Motor neuron (in vitro differentiated cells): Measurements from ENCODE around the gene ABTB2. TPM values are rescaled to one million over a fixed set of nuclear protein-coding genes. Genes with fewer than 3 reads are reported as not detected.

Experiments used
- ATAC-seq, 8 experiments: fragments of 200-7000 bp; cut with Tn5 transposase; replicated peaks in 6 of 8; 2 replicates each; pipeline ENCODE4 v1.8.0; 2021; ENCODE audit warnings: mild to moderate bottlenecking in 8 of 8, moderate library complexity in 8 of 8
- H3K27ac ChIP-seq, 2 donors: fragments of 250-450 bp; sonication (Bioruptor Pico); 2 replicates each; pipeline ENCODE4 v1.9.0; 2021; ENCODE audit warnings: antibody characterized with exemption in 2 of 2, mild to moderate bottlenecking in 2 of 2, moderate library complexity in 1 of 2
- H3K4me1 ChIP-seq, 2 donors: fragments of 250-450 bp; sonication (Bioruptor Pico); replicated peaks in 1 of 2; 2 replicates each; pipeline ENCODE4 v1.6.1; 2021; ENCODE audit warnings: antibody characterized with exemption in 2 of 2, mild to moderate bottlenecking in 2 of 2, moderate library complexity in 1 of 2
- H3K4me3 ChIP-seq, 5 donors: fragments of 250-450 bp; sonication (Bioruptor Pico); 2 replicates each; pipeline ENCODE4 v1.9.0; 2021; ENCODE audit warnings: antibody characterized with exemption in 5 of 5, mild to moderate bottlenecking in 5 of 5, moderate library complexity in 4 of 5
- WGBS, 10 experiments: fragments of 450-650 bp; shearing (Covaris generic); methylation state at CpG; one replicate each; pipeline ENCODE4 v1.0.0; 2022; 5-methylcytosine and 5-hydroxymethylcytosine counted together
- in situ Hi-C, 9 experiments: fragments of 400-800 bp; cut with MboI; loops; one replicate each; pipeline ENCODE4 v1.15.0; 2021; ENCODE audit warnings: low sequenced_read_pairs in 9 of 9, low pct_unique_long_range_greater_than_20kb in 2 of 9; ENCODE audit not compliant: unreplicated experiment in 9 of 9
- total RNA-seq, 8 experiments: library from RNA; unstranded; fragments of 300-600 nt; gene quantifications; 2 replicates each; pipeline versions ENCODE4 v1.2.3 to v1.2.4, GENCODE V29; 2022

The ABTB2 gene
- total RNA-seq, 8 experiments from 2014 or later, result 3.0 to 5.0 (median 3.7) TPM

DNA sequence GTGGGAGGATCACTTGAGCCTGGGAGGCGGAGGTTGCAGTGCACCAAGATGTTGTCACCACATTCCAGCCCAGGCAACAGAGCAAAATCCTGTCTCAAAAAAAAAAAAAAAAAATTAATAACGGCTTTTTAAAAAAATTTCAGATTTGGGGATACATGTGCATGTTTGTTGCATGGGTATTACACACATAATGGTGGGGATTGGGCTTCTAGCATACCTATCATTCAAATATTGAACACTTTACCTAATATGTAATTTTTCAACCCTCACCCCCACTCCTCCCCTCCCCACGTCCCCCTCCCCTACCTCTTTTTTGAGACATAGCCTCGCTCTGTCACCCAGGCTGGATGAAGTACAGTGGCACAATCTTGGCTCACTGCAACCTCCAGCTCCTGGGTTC is 40.1 kb downstream of the ABTB2 start:
- ATAC-seq, result no peak
- in situ Hi-C loops, result no loop called here
- WGBS, 10 experiments, result 57 to 100% (median 93%) methylated on average over 1 to 2 of the region's 4 CpGs; no CpG with 5 or more reads in 3 of the 10 experiments

DNA sequence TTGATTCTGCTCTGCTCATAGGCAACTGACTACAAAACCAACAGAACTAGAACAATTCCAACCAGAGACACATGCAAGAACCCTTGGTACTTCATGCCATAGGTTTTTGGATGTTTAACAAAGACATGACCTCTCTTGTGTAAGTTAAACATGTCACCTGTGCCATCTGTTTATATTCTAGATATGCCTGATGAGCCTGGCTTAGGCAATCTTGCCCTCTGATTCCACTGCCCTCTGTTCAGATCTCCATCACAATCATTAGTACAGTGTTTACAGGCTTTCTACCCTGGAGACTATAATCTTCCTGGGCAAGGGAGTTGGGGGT is 40.8 kb downstream of the ABTB2 start:
- Histone ChIP-seq H3K4me3 (no peak overlapping the region), H3K27ac (no peak overlapping the region), H3K4me1 (peaks cover 18 to 23% of the 10 kb centered on the region in 2 donors)
- in situ Hi-C loops, result no loop called here
- no peak for ATAC-seq

More for the DNA sequence above, 40.1 kb downstream of the ABTB2 start:
- Histone ChIP-seq H3K4me3 (no peak overlapping the region), H3K27ac (no peak overlapping the region), H3K4me1 (peaks cover 18 to 23% of the 10 kb centered on the region in 2 donors)

DNA sequence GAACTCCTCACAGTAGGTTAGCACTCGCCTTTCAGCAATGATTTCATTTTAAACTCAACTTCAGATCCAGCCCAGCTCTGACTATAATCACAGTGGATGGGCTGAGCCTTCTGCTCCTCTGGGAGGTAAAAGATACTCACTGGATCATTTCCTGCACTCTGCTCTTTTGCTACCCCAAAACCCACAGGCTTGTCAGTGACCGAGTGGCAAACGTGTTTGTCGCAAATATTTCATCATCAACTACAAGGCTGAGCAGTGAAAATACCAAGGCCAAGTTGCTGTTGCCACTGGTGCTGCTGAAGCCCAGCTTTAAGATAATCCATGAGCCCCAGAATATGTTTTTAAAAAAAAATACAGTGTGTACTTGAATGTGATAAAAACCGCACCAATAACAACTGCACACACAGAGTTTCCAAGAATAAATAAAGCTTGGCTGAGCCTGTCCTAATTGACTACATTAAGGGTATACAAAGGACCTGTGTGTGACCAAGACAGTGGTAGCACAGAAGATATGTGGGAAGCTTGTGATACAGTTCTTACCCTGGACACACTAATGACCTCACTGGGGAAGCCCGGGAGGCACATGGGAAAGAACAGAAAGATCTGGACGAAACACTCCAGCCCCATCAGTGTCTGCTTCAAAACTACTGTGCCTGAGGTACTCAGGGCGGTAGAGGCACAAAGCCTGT is 41.3 kb downstream of the ABTB2 start:
- H3K27ac ChIP-seq, result no peak overlapping the region
- WGBS, 10 experiments, result 35 to 95% (median 72%) methylated on average over 4 to 8 of the region's 8 CpGs; no CpG with 5 or more reads in 3 of the 10 experiments
- no peak overlapping the region for H3K4me3 ChIP-seq
- in situ Hi-C loops, result no loop called here
- peaks cover 18 to 23% of the 10 kb centered on the region in 2 donors for H3K4me1 ChIP-seq
- peak in 4 of 8 experiments; percentile 60 to 74 (median 68) for ATAC-seq

DNA sequence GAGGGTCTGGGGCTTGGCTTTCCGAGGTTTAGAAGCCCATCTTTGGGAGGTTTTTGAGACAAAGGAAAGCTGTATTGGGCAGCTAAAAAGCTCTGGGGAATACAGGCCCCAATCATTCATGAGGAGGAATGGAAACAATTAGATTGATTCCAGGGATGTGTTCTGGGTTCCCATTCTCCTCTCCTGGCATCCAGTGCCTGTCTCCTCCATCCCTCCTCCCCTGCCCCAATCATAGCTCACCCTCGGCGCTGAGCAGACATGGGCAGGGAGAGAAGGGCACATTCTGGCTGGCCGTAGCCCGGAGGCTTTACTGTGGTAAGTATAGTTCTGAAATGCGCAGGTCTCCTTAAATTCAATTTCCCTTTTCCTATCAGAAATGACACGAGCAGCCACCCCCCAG is 42.4 kb downstream of the ABTB2 start:
- Histone ChIP-seq H3K27ac (peak overlapping the region in 1 of 2 donors; percentile 26), H3K4me3 (no peak overlapping the region), H3K4me1 (peaks cover 18 to 23% of the 10 kb centered on the region in 2 donors)
- in situ Hi-C loops, result no loop called here
- WGBS, 10 experiments, result 25 to 93% (median 69%) methylated on average over 2 to 5 of the region's 7 CpGs; no CpG with 5 or more reads in 4 of the 10 experiments
- ATAC-seq, result peak in 2 of 8 experiments; percentile 11 to 13

DNA sequence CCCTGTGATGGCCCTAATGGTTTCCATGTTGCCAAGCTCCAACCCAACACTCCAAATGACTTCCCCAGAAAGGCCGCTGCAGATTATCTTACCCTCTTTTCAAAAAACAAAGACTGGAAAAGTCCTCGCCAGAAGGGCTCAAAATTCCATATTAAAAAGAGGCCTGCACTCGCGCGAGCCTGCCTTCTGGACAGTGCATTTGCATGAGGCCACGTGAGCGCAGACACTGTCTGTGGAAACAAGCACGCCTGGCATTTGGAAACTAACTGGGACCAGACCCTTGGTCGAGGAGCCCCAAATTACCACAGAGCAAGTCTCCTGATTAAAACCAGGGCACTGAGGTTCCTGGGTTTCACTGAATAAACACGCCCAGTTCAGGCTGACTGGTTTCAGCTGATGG is 42.9 kb downstream of the ABTB2 start:
- in situ Hi-C loops, result no loop called here
- Histone ChIP-seq H3K4me3 (no peak overlapping the region), H3K27ac (peak overlapping the region in 1 of 2 donors; percentile 26), H3K4me1 (peaks cover 18 to 23% of the 10 kb centered on the region in 2 donors)
- ATAC-seq, result peak in 5 of 8 experiments; percentile 35 to 61 (median 55)
- 20 to 88% (median 80%) methylated on average over 1 to 10 of the region's 10 CpGs; no CpG with 5 or more reads in 3 of the 10 experiments for WGBS, 10 experiments

DNA sequence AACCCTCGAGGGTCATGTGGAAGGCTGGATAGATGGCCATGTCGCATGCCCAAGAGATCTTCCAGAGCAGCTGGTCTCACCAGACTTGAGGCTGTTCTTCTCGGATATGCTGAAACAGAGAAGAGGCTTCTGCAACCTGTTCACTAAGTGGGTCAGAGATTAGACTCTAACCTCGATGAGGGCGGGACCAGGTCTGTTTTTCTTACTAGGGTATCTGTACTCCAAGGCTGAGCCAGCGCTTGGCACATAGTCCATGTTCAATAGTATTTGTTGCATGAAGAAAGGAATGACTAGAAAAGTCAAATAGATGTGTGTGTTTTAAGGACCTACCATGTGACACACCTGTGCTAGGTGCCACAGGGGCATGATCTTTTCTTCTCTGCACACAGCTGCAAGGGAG is 43.6 kb downstream of the ABTB2 start:
- WGBS, 10 experiments, result 20 to 100% (median 95%) methylated on average over 1 to 3 of the region's 6 CpGs; no CpG with 5 or more reads in 2 of the 10 experiments
- Histone ChIP-seq H3K4me1 (peaks cover 18 to 23% of the 10 kb centered on the region in 2 donors), H3K27ac (no peak overlapping the region), H3K4me3 (no peak overlapping the region)
- in situ Hi-C loops, result no loop called here
- ATAC-seq, result no peak

DNA sequence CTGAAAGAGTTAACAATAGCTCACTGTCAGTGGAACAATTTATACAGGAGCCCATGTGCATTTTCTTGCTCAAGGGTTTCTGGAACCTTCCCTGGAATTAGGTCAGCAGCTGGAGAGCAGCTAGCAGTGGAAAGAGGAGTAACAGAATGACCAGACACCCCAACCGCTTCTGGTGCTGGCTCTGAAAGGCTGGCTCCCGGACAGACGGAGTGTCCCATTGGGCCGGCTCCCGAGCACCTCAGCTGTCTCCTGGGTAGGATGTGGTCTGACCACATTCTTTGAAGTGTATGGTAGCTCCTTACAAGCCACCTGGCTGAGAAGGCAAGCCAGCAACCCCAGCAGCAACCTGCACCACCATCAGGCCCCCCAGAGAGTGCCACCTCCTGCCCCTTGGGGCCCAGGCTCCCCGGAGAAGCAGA is 44.7 kb downstream of the ABTB2 start:
- in situ Hi-C loops, result no loop called here

DNA sequence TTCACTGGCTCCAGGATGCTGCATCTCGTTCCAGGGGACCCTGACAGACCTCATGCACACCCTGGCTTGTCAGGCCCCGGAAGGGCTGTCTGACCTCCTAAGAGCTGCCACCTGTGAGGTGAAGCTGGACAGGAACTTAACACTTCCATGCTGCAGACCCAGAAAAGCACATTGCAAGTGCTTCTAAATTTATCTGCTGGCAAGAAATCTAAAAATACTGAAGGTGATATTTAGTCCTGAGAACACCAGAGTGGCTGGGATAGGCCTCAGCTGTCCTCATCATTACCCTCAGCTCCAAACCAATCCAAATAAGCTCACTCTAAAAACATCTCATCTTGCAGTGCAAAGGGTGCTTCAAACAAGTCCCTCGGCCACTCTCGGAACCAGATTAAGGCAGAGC is 46.7 kb downstream of the ABTB2 start:
- Histone ChIP-seq H3K4me1 (peaks cover 11 to 17% of the 10 kb centered on the region in 2 donors), H3K4me3 (no peak overlapping the region), H3K27ac (no peak overlapping the region)
- ATAC-seq, result no peak
- in situ Hi-C loops, result no loop called here
- 50 to 100% (median 83%) methylated on average over 1 to 4 of the region's 4 CpGs; no CpG with 5 or more reads in 4 of the 10 experiments for WGBS, 10 experiments

More for the DNA sequence above, 44.7 kb downstream of the ABTB2 start:
- Histone ChIP-seq H3K4me1 (peaks cover 18 to 23% of the 10 kb centered on the region in 2 donors), H3K27ac (no peak overlapping the region), H3K4me3 (no peak overlapping the region)
- ATAC-seq, result no peak
- 30 to 100% (median 89%) methylated on average over 1 to 5 of the region's 6 CpGs; no CpG with 5 or more reads in 4 of the 10 experiments for WGBS, 10 experiments

DNA sequence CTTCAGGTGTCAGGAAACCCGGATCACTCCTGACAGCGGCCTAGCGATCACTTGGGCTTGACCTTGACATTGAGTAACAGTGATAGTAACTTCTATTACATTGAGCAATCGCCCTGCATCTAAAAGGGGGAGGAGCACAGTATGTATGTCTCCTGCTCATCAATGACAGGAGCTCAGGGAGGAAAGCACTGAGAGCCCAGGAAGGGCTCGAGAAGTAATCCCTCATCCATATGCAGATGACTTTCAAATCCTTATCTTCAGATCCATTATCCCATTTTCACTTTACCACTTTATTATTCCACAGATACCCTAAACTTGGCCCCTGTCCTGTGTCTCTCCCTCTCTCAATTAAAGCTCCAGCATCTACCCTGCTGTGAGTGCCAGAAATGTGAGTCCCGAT is 47.8 kb downstream of the ABTB2 start:
- Histone ChIP-seq H3K27ac (no peak overlapping the region), H3K4me3 (no peak overlapping the region), H3K4me1 (peaks cover 4 to 7% of the 10 kb centered on the region in 2 donors)
- ATAC-seq, result peak in 1 of 8 experiments; percentile 26
- in situ Hi-C loops, result no loop called here
- 20 to 88% (median 60%) methylated on average over 1 to 6 of the region's 6 CpGs; no CpG with 5 or more reads in 1 of the 10 experiments for WGBS, 10 experiments

DNA sequence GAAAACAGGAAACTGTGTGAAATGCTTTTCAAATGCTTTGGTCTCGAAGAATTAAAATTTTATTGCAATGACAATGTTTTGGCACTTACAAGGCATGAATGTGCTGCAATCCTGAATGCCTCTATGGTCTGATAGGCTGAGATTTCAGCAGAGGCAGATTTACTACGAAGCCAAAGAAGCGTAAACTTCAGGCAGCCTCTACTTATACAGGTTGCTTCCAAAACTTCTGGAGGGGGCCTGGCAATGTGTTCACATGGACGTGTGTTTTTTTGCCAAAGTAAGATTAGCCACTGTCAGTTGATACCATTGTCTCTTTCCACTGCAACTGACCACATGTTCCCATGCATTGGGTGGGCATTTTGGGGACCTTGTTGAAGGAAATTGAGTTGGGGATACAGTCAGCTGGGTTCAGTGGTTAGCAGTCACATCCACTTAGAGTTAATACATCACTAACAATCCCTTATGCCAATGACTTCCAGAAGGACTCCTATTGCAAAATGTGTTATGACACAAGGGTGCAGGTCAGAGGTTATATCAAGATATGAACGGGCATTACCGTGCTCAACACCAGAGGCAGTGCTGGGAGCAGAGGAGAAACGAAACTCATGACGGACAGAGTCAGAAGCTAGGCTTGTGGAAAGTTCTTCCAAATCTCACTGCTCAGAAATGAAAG is 48.8 kb downstream of the ABTB2 start:
- Histone ChIP-seq H3K27ac (no peak overlapping the region), H3K4me1 (no peaks in the 10 kb centered on the region), H3K4me3 (no peak overlapping the region)
- 10 to 92% (median 79%) methylated on average over 3 to 8 of the region's 8 CpGs for WGBS, 10 experiments
- peak in 1 of 8 experiments; percentile 26 for ATAC-seq
- in situ Hi-C loops, result no loop called here

DNA sequence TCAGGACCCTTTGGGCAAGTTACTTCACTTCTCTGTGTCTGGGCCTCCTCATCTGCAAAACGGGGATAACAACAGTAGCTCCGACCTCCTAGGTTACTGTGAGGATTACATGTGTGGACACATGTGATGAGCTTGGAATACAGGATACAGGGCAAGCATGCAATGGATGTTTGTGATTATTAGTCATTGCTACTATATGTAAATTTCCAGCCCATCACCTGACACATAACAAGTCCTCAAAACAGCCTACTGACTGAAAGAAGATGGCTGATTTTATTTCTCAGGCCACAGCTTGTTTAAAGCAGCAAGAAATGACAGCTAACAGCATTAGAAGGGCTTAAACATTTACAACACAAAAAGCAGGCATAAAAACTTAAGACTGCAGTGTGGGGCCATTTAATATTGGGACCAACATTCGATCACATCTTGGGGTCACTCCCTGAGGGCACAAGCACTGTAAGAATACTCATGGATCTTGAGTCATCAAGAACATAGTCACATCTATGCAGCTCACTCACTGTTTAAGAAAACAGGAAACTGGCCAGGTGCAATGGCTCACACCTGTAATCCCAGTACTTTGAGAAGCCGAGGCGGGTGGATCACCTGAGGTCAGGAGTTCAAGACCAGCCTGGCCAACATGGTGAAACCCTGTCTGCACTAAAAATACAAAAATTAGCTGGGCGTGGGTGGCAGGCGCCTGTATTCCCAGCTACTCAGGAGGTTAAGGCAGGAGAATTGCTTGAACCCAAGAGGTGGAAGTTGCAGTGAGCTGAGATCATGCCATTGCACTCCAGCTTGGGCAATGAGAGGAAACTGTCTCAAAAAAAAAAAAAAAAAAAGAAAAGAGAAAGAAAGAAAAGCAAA is 49.5 kb downstream of the ABTB2 start:
- Histone ChIP-seq H3K27ac (no peak overlapping the region), H3K4me3 (no peak overlapping the region), H3K4me1 (peaks cover 0 to 1% of the 10 kb centered on the region in 2 donors)
- in situ Hi-C loops, result no loop called here
- ATAC-seq, result peak in 3 of 8 experiments; percentile 24 to 77 (median 76)
- WGBS, 10 experiments, result 11 to 100% (median 92%) methylated on average over 2 to 6 of the region's 7 CpGs; no CpG with 5 or more reads in 1 of the 10 experiments

DNA sequence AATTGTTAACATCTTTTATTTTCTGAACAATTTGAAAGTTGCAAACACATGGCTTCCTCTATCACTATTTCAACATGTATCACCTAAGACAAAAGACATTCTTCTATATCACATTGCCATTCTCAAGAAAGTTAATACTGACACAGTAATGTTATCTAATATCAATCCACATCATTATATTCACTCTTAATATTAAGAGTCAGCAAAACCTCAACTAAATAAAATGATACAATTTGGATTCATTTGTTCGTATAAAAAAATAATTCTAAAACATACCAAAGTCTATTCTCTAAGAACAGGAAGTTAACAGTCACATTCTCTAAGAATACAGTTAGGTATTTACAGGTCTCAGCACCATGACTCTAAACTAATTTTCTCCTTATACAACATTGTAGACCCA is 52.0 kb downstream of the ABTB2 start:
- H3K27ac ChIP-seq, result no peak overlapping the region
- 45 to 100% (median 83%) methylated on average over 1 of the region's 1 CpG; no CpG with 5 or more reads in 1 of the 10 experiments for WGBS, 10 experiments
- in situ Hi-C loops, result no loop called here

DNA sequence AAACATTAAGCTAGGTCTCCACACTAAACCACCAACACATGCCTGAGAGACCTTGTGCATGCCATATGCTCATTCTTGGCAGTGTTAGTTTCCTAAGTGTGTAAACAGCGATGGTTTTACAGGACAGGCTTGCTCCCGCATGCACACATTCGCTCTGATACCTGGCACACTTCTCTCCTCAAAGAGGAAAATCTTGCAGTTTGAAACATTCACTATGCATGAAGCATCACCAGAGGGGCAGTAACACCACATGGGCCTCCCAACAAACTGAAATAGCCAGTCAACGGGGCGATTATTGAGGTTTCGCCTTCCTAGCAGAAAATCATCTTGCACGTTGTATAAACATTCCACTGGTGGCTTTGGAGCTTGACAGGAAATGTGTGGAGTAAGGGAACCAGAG is 52.6 kb downstream of the ABTB2 start:
- ATAC-seq, result no peak
- Histone ChIP-seq H3K4me1 (peaks cover 17 to 28% of the 10 kb centered on the region in 2 donors), H3K4me3 (no peak overlapping the region), H3K27ac (no peak overlapping the region)
- in situ Hi-C loops, result no loop called here
- 19 to 100% (median 89%) methylated on average over 1 to 7 of the region's 7 CpGs; no CpG with 5 or more reads in 3 of the 10 experiments for WGBS, 10 experiments

More for the DNA sequence above, 52.0 kb downstream of the ABTB2 start:
- ATAC-seq, result no peak
- Histone ChIP-seq H3K4me1 (peaks cover 11 to 22% of the 10 kb centered on the region in 2 donors), H3K4me3 (no peak overlapping the region)
